ENCODE results near the gene ACY1.
"Not testable (repeated sequence)": the region's sequence is repeated elsewhere in the genome, so short reads cannot be mapped to it uniquely, and the experiment has no call there.

Gene ACY1

DNA sequence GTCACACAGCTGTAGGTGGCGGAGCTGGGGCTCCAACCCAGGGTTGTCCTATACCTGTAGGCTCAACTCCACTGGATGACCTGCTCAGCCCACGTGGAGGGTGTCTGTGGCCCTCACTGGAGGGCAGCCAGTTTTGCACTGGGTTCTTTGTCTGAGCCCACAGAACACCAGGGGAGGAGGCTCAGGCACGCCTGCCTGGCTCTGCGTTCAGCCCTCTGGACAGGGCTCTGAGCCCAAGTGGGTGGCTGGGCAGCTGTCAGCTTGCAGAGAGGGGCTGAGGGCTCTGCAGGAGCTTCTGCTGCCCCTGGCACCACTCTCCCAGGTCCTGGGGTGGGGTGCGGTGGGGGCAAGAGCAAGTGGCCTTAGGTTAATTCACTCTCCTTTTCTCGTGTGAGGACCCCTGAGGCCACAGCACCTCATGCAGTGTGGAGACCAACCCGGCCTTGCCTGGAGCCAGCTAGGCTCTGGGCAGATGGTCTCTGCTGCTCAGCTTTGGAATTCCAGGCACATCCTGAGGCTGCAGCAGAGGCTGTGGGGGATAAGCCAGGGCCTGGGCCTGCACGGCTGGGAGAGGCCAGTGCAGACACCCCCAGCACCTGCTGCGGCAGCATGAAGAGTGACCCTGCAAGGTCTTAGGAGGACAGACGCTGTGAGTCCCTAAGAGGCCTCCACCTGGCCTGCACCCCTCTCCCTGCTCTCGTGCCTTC, 49.5 kb downstream of the ACY1 start:
- TF ChIP-seq EZH2 (IDR thresholded peaks at IDR 0.05): no peak
- no peak for TF ChIP-seq FOXP2 (optimal IDR thresholded peaks at IDR 0.05; ENCODE audit: control extremely low read depth, extremely low read length, insufficient read depth)
- no peak for TF ChIP-seq POLR2AphosphoS5 (IDR thresholded peaks at IDR 0.05; ENCODE audit: borderline replicate concordance, low read depth, low read length)
- H3K36me3 ChIP-seq (ENCODE audit: insufficient read depth, low read length): no peaks in the 10 kb centered on the region
- H3K4me3 ChIP-seq: no peak overlapping the region
- H3K9me3 ChIP-seq (ENCODE audit: low read depth, low read length): no peaks in the 10 kb centered on the region
- H3K27ac ChIP-seq: no peak overlapping the region
- no peak for DNase-seq (ENCODE audit: low read depth, low spot score)
- H3K9ac ChIP-seq (ENCODE audit: insufficient read length): no peak overlapping the region

DNA sequence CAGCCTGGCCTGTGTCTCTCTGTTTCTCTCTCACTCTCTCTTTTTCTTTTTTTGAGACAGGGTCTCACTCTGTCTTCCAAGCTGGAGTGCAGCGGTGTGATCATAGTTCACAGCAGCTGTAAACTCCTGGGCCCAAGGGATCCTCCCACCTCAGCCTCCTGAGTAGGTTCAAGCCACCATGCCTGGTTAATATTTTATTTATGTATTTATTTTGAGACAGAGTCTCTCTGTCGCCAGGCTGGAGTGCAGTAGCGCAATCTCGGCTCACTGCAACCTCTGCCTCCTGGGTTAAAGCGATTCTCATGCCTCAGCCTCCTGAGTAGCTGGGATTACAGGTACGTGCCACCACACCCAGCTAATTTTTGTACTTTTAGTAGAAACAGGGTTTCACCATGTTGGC, 50.4 kb downstream of the ACY1 start:
- not testable (repeated sequence) for H3K9ac ChIP-seq (ENCODE audit: insufficient read length); H3K4me3 ChIP-seq; DNase-seq (ENCODE audit: low read depth, low spot score); H3K9me3 ChIP-seq (ENCODE audit: low read depth, low read length); H3K36me3 ChIP-seq (ENCODE audit: insufficient read depth, low read length); H3K27ac ChIP-seq

DNA sequence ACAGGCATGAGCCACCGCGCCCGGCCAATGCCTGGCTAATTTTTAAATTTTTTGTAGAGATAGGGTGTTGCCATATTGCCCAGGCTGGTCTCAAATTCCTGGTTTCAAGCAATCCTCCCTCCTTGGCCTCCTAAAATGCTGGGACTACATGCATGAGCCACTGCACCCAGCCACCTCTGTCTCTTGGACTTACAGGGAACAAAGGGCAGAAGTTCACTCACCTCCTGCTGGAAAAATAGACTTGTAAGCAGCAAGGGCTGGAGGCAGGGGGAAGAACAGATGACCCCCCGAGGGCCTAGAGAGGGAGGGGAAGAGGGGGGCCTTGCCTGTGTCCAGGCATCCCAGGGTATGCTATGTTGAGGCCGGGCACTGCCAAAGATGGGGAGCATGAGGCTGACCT, 50.9 kb downstream of the ACY1 start:
- Histone ChIP-seq H3K27ac (no peak overlapping the region), H3K36me3 (ENCODE audit: insufficient read depth, low read length) (no peaks in the 10 kb centered on the region), H3K9ac (ENCODE audit: insufficient read length) (no peak overlapping the region), H3K4me3 (no peak overlapping the region), H3K9me3 (ENCODE audit: low read depth, low read length) (no peaks in the 10 kb centered on the region)
- DNase-seq (ENCODE audit: low read depth, low spot score): no peak
- TF ChIP-seq EZH2 (IDR thresholded peaks at IDR 0.05) (no peak), FOXP2 (optimal IDR thresholded peaks at IDR 0.05; ENCODE audit: control extremely low read depth, extremely low read length, insufficient read depth) (no peak), POLR2AphosphoS5 (IDR thresholded peaks at IDR 0.05; ENCODE audit: borderline replicate concordance, low read depth, low read length) (no peak)

DNA sequence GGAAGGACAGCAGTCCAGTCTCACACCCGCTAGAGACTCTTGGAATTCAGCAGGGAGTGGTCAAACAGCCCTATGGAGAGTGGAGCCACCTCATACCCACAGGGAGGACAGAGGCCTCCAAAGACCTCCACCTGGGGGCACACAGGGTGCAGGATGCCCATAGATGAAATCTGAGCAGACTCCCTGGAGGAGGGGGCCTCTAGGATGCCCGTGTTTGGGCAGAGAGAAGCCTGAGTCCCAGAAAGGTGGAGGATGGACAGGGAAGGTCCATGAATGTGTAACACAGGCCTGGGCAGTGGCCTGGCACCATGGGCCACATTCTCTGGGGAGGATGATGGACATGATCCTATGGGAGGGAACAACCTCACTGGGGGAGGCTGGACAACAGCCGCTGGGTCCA, 51.3 kb downstream of the ACY1 start:
- no peak for TF ChIP-seq EZH2 (IDR thresholded peaks at IDR 0.05)
- no peak for TF ChIP-seq POLR2AphosphoS5 (IDR thresholded peaks at IDR 0.05; ENCODE audit: borderline replicate concordance, low read depth, low read length)
- no peak for TF ChIP-seq FOXP2 (optimal IDR thresholded peaks at IDR 0.05; ENCODE audit: control extremely low read depth, extremely low read length, insufficient read depth)
- H3K36me3 ChIP-seq (ENCODE audit: insufficient read depth, low read length): no peaks in the 10 kb centered on the region
- H3K9ac ChIP-seq (ENCODE audit: insufficient read length): no peak overlapping the region
- no peaks in the 10 kb centered on the region for H3K9me3 ChIP-seq (ENCODE audit: low read depth, low read length)
- H3K27ac ChIP-seq: no peak overlapping the region
- no peak overlapping the region for H3K4me3 ChIP-seq
- no peak for DNase-seq (ENCODE audit: low read depth, low spot score)

DNA sequence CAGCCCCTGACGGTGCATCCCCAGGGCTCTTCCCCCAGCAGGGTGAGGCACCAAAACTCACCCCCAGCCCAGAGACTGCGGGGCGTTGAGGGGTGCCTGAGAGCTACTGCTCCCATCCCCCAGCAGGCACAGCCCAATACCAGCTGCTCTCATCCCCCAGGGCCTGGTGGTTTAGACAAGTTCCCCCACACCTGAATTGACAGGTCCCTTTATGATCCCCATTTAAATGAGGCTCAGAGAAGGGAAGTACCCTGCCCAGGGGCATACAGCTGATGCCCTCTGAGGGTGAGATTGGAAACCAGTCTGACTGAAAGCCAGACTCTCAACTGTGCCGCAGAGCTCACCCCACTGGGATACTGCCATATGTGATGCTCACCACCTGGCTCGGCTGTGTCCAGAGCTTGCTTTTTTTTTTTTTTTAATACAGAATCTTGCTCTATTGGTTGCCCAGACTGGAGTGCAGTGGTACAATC, 52.9 kb downstream of the ACY1 start:
- Histone ChIP-seq H3K9me3 (ENCODE audit: low read depth, low read length) (no peaks in the 10 kb centered on the region), H3K9ac (ENCODE audit: insufficient read length) (no peak overlapping the region), H3K4me3 (no peak overlapping the region), H3K36me3 (ENCODE audit: insufficient read depth, low read length) (no peaks in the 10 kb centered on the region), H3K27ac (no peak overlapping the region)
- TF ChIP-seq POLR2AphosphoS5 (IDR thresholded peaks at IDR 0.05; ENCODE audit: borderline replicate concordance, low read depth, low read length) (no peak), EZH2 (IDR thresholded peaks at IDR 0.05) (no peak), FOXP2 (optimal IDR thresholded peaks at IDR 0.05; ENCODE audit: control extremely low read depth, extremely low read length, insufficient read depth) (no peak)
- no peak for DNase-seq (ENCODE audit: low read depth, low spot score)

DNA sequence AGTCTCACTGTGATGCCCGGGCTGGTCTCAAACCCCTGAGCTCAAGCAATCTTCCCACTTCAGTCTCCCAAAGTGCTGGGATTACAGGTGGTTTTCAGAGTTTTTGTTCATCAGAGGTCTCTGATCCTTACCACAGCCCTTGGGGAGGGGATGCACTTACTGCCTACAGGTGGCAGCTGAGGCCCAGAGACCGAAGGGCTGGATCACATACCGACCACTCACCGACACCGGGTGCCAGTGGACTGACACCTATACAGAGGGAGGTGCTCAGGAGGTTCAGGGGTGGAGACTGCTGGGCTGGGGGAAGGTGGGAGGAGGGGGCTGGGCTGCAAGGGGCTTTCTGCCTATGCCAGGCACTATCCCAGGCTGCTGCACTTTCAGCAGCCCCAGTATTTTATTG, 53.5 kb downstream of the ACY1 start:
- Histone ChIP-seq H3K9me3 (ENCODE audit: low read depth, low read length) (no peaks in the 10 kb centered on the region), H3K9ac (ENCODE audit: insufficient read length) (no peak overlapping the region), H3K4me3 (no peak overlapping the region), H3K36me3 (ENCODE audit: insufficient read depth, low read length) (no peaks in the 10 kb centered on the region), H3K27ac (no peak overlapping the region)
- TF ChIP-seq EZH2 (IDR thresholded peaks at IDR 0.05) (no peak), POLR2AphosphoS5 (IDR thresholded peaks at IDR 0.05; ENCODE audit: borderline replicate concordance, low read depth, low read length) (no peak)
- DNase-seq (ENCODE audit: low read depth, low spot score): no peak

DNA sequence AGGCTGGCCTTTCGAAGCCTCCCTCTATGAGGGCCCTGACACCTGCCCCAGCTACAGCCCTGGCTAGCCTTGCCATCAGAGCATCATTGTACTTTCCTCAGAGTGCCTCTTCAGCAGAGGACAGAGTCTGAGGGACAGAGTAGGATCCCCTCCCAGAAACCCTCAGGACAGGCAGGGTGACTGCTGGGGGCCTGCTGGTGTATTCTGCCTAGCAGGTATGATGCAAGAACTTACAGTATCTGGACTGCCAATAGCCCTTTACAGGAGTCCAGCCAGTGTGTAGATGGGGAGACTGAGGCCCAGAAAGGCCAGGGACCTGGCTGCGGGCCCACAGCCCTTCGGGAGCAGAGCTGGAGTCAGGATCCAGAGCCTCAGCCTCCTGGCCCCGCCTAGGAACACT, 54.0 kb downstream of the ACY1 start:
- no peak overlapping the region for H3K27ac ChIP-seq
- H3K9ac ChIP-seq (ENCODE audit: insufficient read length): no peak overlapping the region

DNA sequence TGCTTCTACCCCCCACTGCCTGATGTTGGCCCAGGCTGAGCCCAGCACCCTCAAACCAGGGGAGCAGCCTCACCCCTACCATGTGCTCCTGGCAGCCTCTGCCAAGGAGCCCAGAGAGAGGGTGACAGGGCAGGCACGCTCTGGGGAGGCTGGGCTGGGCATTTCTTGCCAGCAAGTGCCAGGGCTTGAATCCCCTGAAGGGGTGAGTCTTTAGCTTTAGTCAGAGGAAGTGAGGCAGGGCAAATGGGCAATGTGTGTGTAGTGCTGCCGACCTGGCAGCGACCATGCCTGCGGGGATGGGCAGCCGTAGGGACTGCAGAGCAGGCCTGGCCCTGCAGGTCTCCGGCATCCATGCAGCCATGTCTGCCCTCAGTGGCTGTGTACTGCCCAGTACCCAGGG, 54.9 kb downstream of the ACY1 start:
- TF ChIP-seq FOXP2 (optimal IDR thresholded peaks at IDR 0.05; ENCODE audit: control extremely low read depth, extremely low read length, insufficient read depth) (no peak), POLR2AphosphoS5 (IDR thresholded peaks at IDR 0.05; ENCODE audit: borderline replicate concordance, low read depth, low read length) (no peak), EZH2 (IDR thresholded peaks at IDR 0.05) (no peak)
- Histone ChIP-seq H3K27ac (no peak overlapping the region), H3K36me3 (ENCODE audit: insufficient read depth, low read length) (no peaks in the 10 kb centered on the region), H3K9me3 (ENCODE audit: low read depth, low read length) (no peaks in the 10 kb centered on the region), H3K4me3 (no peak overlapping the region), H3K9ac (ENCODE audit: insufficient read length) (no peak overlapping the region)
- no peak for DNase-seq (ENCODE audit: low read depth, low spot score)

More for the DNA sequence above, 54.0 kb downstream of the ACY1 start:
- Histone ChIP-seq H3K4me3 (no peak overlapping the region), H3K9me3 (ENCODE audit: low read depth, low read length) (no peaks in the 10 kb centered on the region), H3K36me3 (ENCODE audit: insufficient read depth, low read length) (no peaks in the 10 kb centered on the region)
- DNase-seq (ENCODE audit: low read depth, low spot score): no peak
- TF ChIP-seq POLR2AphosphoS5 (IDR thresholded peaks at IDR 0.05; ENCODE audit: borderline replicate concordance, low read depth, low read length) (no peak), EZH2 (IDR thresholded peaks at IDR 0.05) (no peak), FOXP2 (optimal IDR thresholded peaks at IDR 0.05; ENCODE audit: control extremely low read depth, extremely low read length, insufficient read depth) (no peak)

Measured in SK-N-MC (cell line).